ENCODE data around the gene KCTD17.
"Not testable (repeated sequence)": the region's sequence is repeated elsewhere in the genome, so short reads cannot be mapped to it uniquely, and the experiment has no call there.

Gene KCTD17

GRCh38 chr22:37070334-37070733 lies 18.8 kb downstream of the KCTD17 start:
- no peak overlapping the region for H3K4me2 ChIP-seq (ENCODE audit: insufficient read depth, low read length, poor library complexity, severe bottlenecking)
- H3K18ac ChIP-seq (ENCODE audit: low read length) = no peak overlapping the region
- H2AFZ ChIP-seq (ENCODE audit: low read length) = no peak overlapping the region
- H3K9ac ChIP-seq (ENCODE audit: low read depth, low read length, poor library complexity) = no peak overlapping the region
- H2BK12ac ChIP-seq (ENCODE audit: low read length) = no peak overlapping the region
- DNase-seq (ENCODE audit: low spot score) = no peak
- no peak overlapping the region for H3K27ac ChIP-seq (replicated peaks; ENCODE audit: low read length)
- no peak overlapping the region for H3K23ac ChIP-seq (ENCODE audit: low read depth, low read length, poor library complexity)
- H2BK120ac ChIP-seq (ENCODE audit: low read depth, low read length) = no peak overlapping the region
- no peak overlapping the region for H3K4me3 ChIP-seq (ENCODE audit: low read length in 2 of 2)
- WGBS, 2 donors (ENCODE audit: extremely low coverage in 2 of 2, insufficient read length in 2 of 2, insufficient replicate concordance in 1 of 2) = no CpG with 5 or more reads among the region's 8 CpGs
- H4K91ac ChIP-seq (ENCODE audit: low read depth, low read length, poor library complexity) = no peak overlapping the region
- H2BK15ac ChIP-seq (ENCODE audit: low read length) = no peak overlapping the region
- no peak overlapping the region for H4K8ac ChIP-seq (ENCODE audit: low read depth, low read length)
- H2BK5ac ChIP-seq (ENCODE audit: low read length) = no peak overlapping the region
- no peak overlapping the region for H3K14ac ChIP-seq (ENCODE audit: low read length)
- H3K79me1 ChIP-seq (ENCODE audit: low read depth, low read length) = no peaks in the 10 kb centered on the region
- peak overlapping the region; percentile 17 for H2AK5ac ChIP-seq (ENCODE audit: low read depth, low read length)
- H3K4ac ChIP-seq (ENCODE audit: low read length) = no peak overlapping the region
- H3K9me3 ChIP-seq (replicated peaks in 1 of 2; ENCODE audit: control insufficient read depth in 2 of 2, insufficient read depth in 1 of 2, low read depth in 1 of 2, low read length in 2 of 2) = peaks cover 0 to 2% of the 10 kb centered on the region in 2 donors
- no peaks in the 10 kb centered on the region for H3K36me3 ChIP-seq (replicated peaks in 1 of 2; ENCODE audit: control insufficient read depth in 2 of 2, insufficient read depth in 2 of 2, low read length in 2 of 2)
- peaks cover 0 to 4% of the 10 kb centered on the region in 2 donors for H3K4me1 ChIP-seq (ENCODE audit: control insufficient read depth in 2 of 2, insufficient read depth in 1 of 2, low read depth in 1 of 2, low read length in 2 of 2)
- H3K27me3 ChIP-seq (ENCODE audit: control insufficient read depth in 3 of 3, insufficient read depth in 3 of 3, low read depth in 1 of 3, low read length in 3 of 3) = peaks cover 4 to 44% (median 35%) of the 10 kb centered on the region in 3 experiments

- H3K14ac ChIP-seq (ENCODE audit: low read length) = no peak overlapping the region
- H4K8ac ChIP-seq (ENCODE audit: low read depth, low read length) = no peak overlapping the region
- no peak overlapping the region for H2BK15ac ChIP-seq (ENCODE audit: low read length)
- H2AK5ac ChIP-seq (ENCODE audit: low read depth, low read length) = peak overlapping the region; percentile 47
- H3K4ac ChIP-seq (ENCODE audit: low read length) = no peak overlapping the region
- H3K23ac ChIP-seq (ENCODE audit: low read depth, low read length, poor library complexity) = no peak overlapping the region
- H3K18ac ChIP-seq (ENCODE audit: low read length) = no peak overlapping the region
- WGBS, 2 donors (ENCODE audit: extremely low coverage in 2 of 2, insufficient read length in 2 of 2, insufficient replicate concordance in 1 of 2) = no CpG with 5 or more reads among the region's 9 CpGs
- H3K79me1 ChIP-seq (ENCODE audit: low read depth, low read length) = no peaks in the 10 kb centered on the region
- peaks cover 0 to 2% of the 10 kb centered on the region in 2 donors for H3K9me3 ChIP-seq (replicated peaks in 1 of 2; ENCODE audit: control insufficient read depth in 2 of 2, insufficient read depth in 1 of 2, low read depth in 1 of 2, low read length in 2 of 2)
- H3K36me3 ChIP-seq (replicated peaks in 1 of 2; ENCODE audit: control insufficient read depth in 2 of 2, insufficient read depth in 2 of 2, low read length in 2 of 2) = no peaks in the 10 kb centered on the region
- no peak overlapping the region for H4K91ac ChIP-seq (ENCODE audit: low read depth, low read length, poor library complexity)
- no peak overlapping the region for H2BK12ac ChIP-seq (ENCODE audit: low read length)
- peaks cover 0 to 4% of the 10 kb centered on the region in 2 donors for H3K4me1 ChIP-seq (ENCODE audit: control insufficient read depth in 2 of 2, insufficient read depth in 1 of 2, low read depth in 1 of 2, low read length in 2 of 2)
- H3K9ac ChIP-seq (ENCODE audit: low read depth, low read length, poor library complexity) = peak overlapping the region; percentile 2
- H2AFZ ChIP-seq (ENCODE audit: low read length) = no peak overlapping the region
- DNase-seq (ENCODE audit: low spot score) = no peak
- H3K4me3 ChIP-seq (ENCODE audit: low read length in 2 of 2) = no peak overlapping the region
- no peak overlapping the region for H3K4me2 ChIP-seq (ENCODE audit: insufficient read depth, low read length, poor library complexity, severe bottlenecking)
- H3K27ac ChIP-seq (replicated peaks; ENCODE audit: low read length) = no peak overlapping the region
- no peak overlapping the region for H2BK5ac ChIP-seq (ENCODE audit: low read length)
- H3K27me3 ChIP-seq (ENCODE audit: control insufficient read depth in 3 of 3, insufficient read depth in 3 of 3, low read depth in 1 of 3, low read length in 3 of 3) = peaks cover 4 to 44% (median 35%) of the 10 kb centered on the region in 3 experiments
- no peak overlapping the region for H2BK120ac ChIP-seq (ENCODE audit: low read depth, low read length)
Measured at GRCh38 chr22:37070744-37071143, 19.2 kb downstream of the KCTD17 start.

- H2AK5ac ChIP-seq (ENCODE audit: low read depth, low read length); H3K4ac ChIP-seq (ENCODE audit: low read length); H3K36me3 ChIP-seq (replicated peaks in 1 of 2; ENCODE audit: control insufficient read depth in 2 of 2, insufficient read depth in 2 of 2, low read length in 2 of 2); H3K18ac ChIP-seq (ENCODE audit: low read length); H4K8ac ChIP-seq (ENCODE audit: low read depth, low read length); H2BK5ac ChIP-seq (ENCODE audit: low read length); H3K4me1 ChIP-seq (ENCODE audit: control insufficient read depth in 2 of 2, insufficient read depth in 1 of 2, low read depth in 1 of 2, low read length in 2 of 2); H3K4me3 ChIP-seq (ENCODE audit: low read length in 2 of 2); H2AFZ ChIP-seq (ENCODE audit: low read length); H2BK15ac ChIP-seq (ENCODE audit: low read length); H2BK12ac ChIP-seq (ENCODE audit: low read length); DNase-seq (ENCODE audit: low spot score); H3K27ac ChIP-seq (replicated peaks; ENCODE audit: low read length); H3K9me3 ChIP-seq (replicated peaks in 1 of 2; ENCODE audit: control insufficient read depth in 2 of 2, insufficient read depth in 1 of 2, low read depth in 1 of 2, low read length in 2 of 2); H3K79me1 ChIP-seq (ENCODE audit: low read depth, low read length); H3K14ac ChIP-seq (ENCODE audit: low read length); H2BK120ac ChIP-seq (ENCODE audit: low read depth, low read length); H3K4me2 ChIP-seq (ENCODE audit: insufficient read depth, low read length, poor library complexity, severe bottlenecking): not testable (repeated sequence)
- Histone ChIP-seq H3K27me3 (ENCODE audit: control insufficient read depth in 3 of 3, insufficient read depth in 3 of 3, low read depth in 1 of 3, low read length in 3 of 3) (peaks cover 4 to 48% (median 46%) of the 10 kb centered on the region in 3 experiments), H3K9ac (ENCODE audit: low read depth, low read length, poor library complexity) (peak overlapping the region; percentile 55), H3K23ac (ENCODE audit: low read depth, low read length, poor library complexity) (peak overlapping the region; percentile 56), H4K91ac (ENCODE audit: low read depth, low read length, poor library complexity) (peak overlapping the region; percentile 6)
- WGBS, 2 donors (ENCODE audit: extremely low coverage in 2 of 2, insufficient read length in 2 of 2, insufficient replicate concordance in 1 of 2) = 100% methylated on average over 2 to 4 of the region's 5 CpGs
Measured at GRCh38 chr22:37071850-37072592, 20.5 kb downstream of the KCTD17 start.

GRCh38 chr22:37072673-37073072 lies 21.1 kb downstream of the KCTD17 start:
- peak overlapping the region in 1 of 2 donors; percentile 23 for H3K4me3 ChIP-seq (ENCODE audit: low read length in 2 of 2)
- H3K14ac ChIP-seq (ENCODE audit: low read length) = no peak overlapping the region
- H3K4me2 ChIP-seq (ENCODE audit: insufficient read depth, low read length, poor library complexity, severe bottlenecking) = no peak overlapping the region
- H2AK5ac ChIP-seq (ENCODE audit: low read depth, low read length) = no peak overlapping the region
- no peak overlapping the region for H4K8ac ChIP-seq (ENCODE audit: low read depth, low read length)
- H3K4ac ChIP-seq (ENCODE audit: low read length) = no peak overlapping the region
- no peak overlapping the region for H4K91ac ChIP-seq (ENCODE audit: low read depth, low read length, poor library complexity)
- no peak overlapping the region for H2BK12ac ChIP-seq (ENCODE audit: low read length)
- no peak overlapping the region for H2AFZ ChIP-seq (ENCODE audit: low read length)
- H2BK120ac ChIP-seq (ENCODE audit: low read depth, low read length) = no peak overlapping the region
- no peak overlapping the region for H2BK5ac ChIP-seq (ENCODE audit: low read length)
- H3K4me1 ChIP-seq (ENCODE audit: control insufficient read depth in 2 of 2, insufficient read depth in 1 of 2, low read depth in 1 of 2, low read length in 2 of 2) = peaks cover 0 to 4% of the 10 kb centered on the region in 2 donors
- 100% methylated on average over 6 to 8 of the region's 8 CpGs for WGBS, 2 donors (ENCODE audit: extremely low coverage in 2 of 2, insufficient read length in 2 of 2, insufficient replicate concordance in 1 of 2)
- no peaks in the 10 kb centered on the region for H3K79me1 ChIP-seq (ENCODE audit: low read depth, low read length)
- H2BK15ac ChIP-seq (ENCODE audit: low read length) = no peak overlapping the region
- peaks cover 4 to 48% (median 45%) of the 10 kb centered on the region in 3 experiments for H3K27me3 ChIP-seq (ENCODE audit: control insufficient read depth in 3 of 3, insufficient read depth in 3 of 3, low read depth in 1 of 3, low read length in 3 of 3)
- H3K23ac ChIP-seq (ENCODE audit: low read depth, low read length, poor library complexity) = no peak overlapping the region
- peaks cover 0 to 2% of the 10 kb centered on the region in 2 donors for H3K9me3 ChIP-seq (replicated peaks in 1 of 2; ENCODE audit: control insufficient read depth in 2 of 2, insufficient read depth in 1 of 2, low read depth in 1 of 2, low read length in 2 of 2)
- no peak overlapping the region for H3K9ac ChIP-seq (ENCODE audit: low read depth, low read length, poor library complexity)
- no peak overlapping the region for H3K27ac ChIP-seq (replicated peaks; ENCODE audit: low read length)
- no peak overlapping the region for H3K18ac ChIP-seq (ENCODE audit: low read length)
- no peaks in the 10 kb centered on the region for H3K36me3 ChIP-seq (replicated peaks in 1 of 2; ENCODE audit: control insufficient read depth in 2 of 2, insufficient read depth in 2 of 2, low read length in 2 of 2)
- DNase-seq (ENCODE audit: low spot score) = no peak
